CD4-positive, alpha-beta T cell (primary cell): ENCODE data around the gene BRMS1. TPM values are rescaled to one million over a fixed set of nuclear protein-coding genes. Genes with fewer than 3 reads are reported as not detected.

ENCODE experiments used
- ATAC-seq: fragments of 200-7000 bp; cut with Tn5 transposase; one replicate; pipeline ENCODE4 v1.10.0; 2022; ENCODE audit warnings: mild to moderate bottlenecking; ENCODE audit not compliant: poor library complexity
- CTCF ChIA-PET: fragments of 350-600 bp; sonication (Branson Sonifier 250); formaldehyde crosslinking; loops from one replicate; lab custom pipeline; 2021; ENCODE audit warnings: antibody characterized with exemption, inconsistent platforms; lab: Charles Lee
- POLR2A ChIA-PET: fragments of 350-600 bp; sonication (Branson Sonifier 250); formaldehyde crosslinking; loops from one replicate; lab custom pipeline; 2021; ENCODE audit warnings: antibody characterized with exemption, inconsistent platforms; lab: Charles Lee
- DNase-seq, 14 experiments: peaks; one replicate each; pipeline ENCODE4 v3.0.0-alpha.2; 2013 to 2020; ENCODE audit warnings: mixed read lengths in 2 of 14
- H3K27ac ChIP-seq, 2 donors: one replicate each; pipeline versions ENCODE4 v1.5.1 to v1.7.0; 2013; ENCODE audit warnings: low read length in 2 of 2, low read depth in 1 of 2, mild to moderate bottlenecking in 1 of 2
- H3K27me3 ChIP-seq, 2 experiments: 1 replicate in 1 of 2; 2 replicates in 1 of 2; pipeline versions ENCODE4 v1.6.1 to v1.7.0; 2013; ENCODE audit warnings: low read length in 2 of 2, control low read depth in 1 of 2, mild to moderate bottlenecking in 1 of 2, moderate library complexity in 1 of 2; ENCODE audit not compliant: insufficient read depth in 2 of 2, control insufficient read depth in 1 of 2
- H3K36me3 ChIP-seq: one replicate; pipeline ENCODE4 v1.6.1; 2013; ENCODE audit warnings: low read length, control low read depth; ENCODE audit not compliant: insufficient read depth
- H3K4me1 ChIP-seq: one replicate; pipeline ENCODE4 v1.6.1; 2013; ENCODE audit warnings: low read length, control low read depth; ENCODE audit not compliant: insufficient read depth
- H3K4me3 ChIP-seq: one replicate; pipeline ENCODE4 v1.5.1; 2013; ENCODE audit warnings: mild to moderate bottlenecking, low read length, moderate library complexity
- H3K9me3 ChIP-seq, 2 experiments: 1 replicate in 1 of 2; 2 replicates in 1 of 2; pipeline versions ENCODE4 v1.6.1 to v1.7.0; 2013; ENCODE audit warnings: low read length in 2 of 2, mild to moderate bottlenecking in 2 of 2, control low read depth in 1 of 2, moderate library complexity in 1 of 2; ENCODE audit not compliant: control insufficient read depth in 1 of 2, insufficient read depth in 1 of 2
- H3K27ac Mint-ChIP-seq: one replicate; pipeline ENCODE4 v1.8.0; 2020; ENCODE audit warnings: mixed read lengths
- H3K27me3 Mint-ChIP-seq: one replicate; pipeline ENCODE4 v1.8.0; 2021; ENCODE audit warnings: mixed read lengths
- H3K36me3 Mint-ChIP-seq: one replicate; pipeline ENCODE4 v1.8.0; 2021; ENCODE audit warnings: low read depth, mixed read lengths
- H3K4me1 Mint-ChIP-seq: one replicate; pipeline ENCODE4 v1.8.0; 2021; ENCODE audit warnings: low read depth, mixed read lengths
- H3K4me3 Mint-ChIP-seq: one replicate; pipeline ENCODE4 v1.8.0; 2020; ENCODE audit warnings: mild to moderate bottlenecking, mixed read lengths
- H3K9me3 Mint-ChIP-seq: one replicate; pipeline ENCODE4 v1.8.0; 2020; ENCODE audit warnings: mixed read lengths
- intact Hi-C, 2 experiments: fragments of 100-400 bp; cut with DNase I in 1 of 2; cut with micrococcal nuclease in 1 of 2; formaldehyde crosslinking; loops; one replicate each; pipeline versions ENCODE4 v1.15.1 to v1.9.0; 2023 to 2025; cut with DNase I, micrococcal nuclease
- total RNA-seq, 174 experiments: library from RNA in 2 of 174; stranded (reverse) in 2 of 174; gene quantifications; one replicate each; pipeline ENCODE4 v1.2.3 and lab custom pipeline; 2021 to 2026
- TF ChIP-seq, protein P1 (sequence below): fragments of 200-600 bp; IDR thresholded peaks from one replicate; pipeline ENCODE4 v1.8.0; 2022; ENCODE audit warnings: antibody characterized with exemption, mild to moderate bottlenecking

Gene BRMS1
- total RNA-seq, 2 experiments from 2014 or later = 52.7 to 58.4 TPM

- peak overlapping the region; percentile 100 for H3K4me3 Mint-ChIP-seq
- H3K9me3 Mint-ChIP-seq = peaks cover 2% of the 10 kb centered on the region
- DNase-seq (no peak), ATAC-seq (no peak)
- intact Hi-C loops = loop anchor here (2.0 to 10.0 kb wide), 3 partner anchors 22 to 1264 kb away; partner anchors contain the start of genes CDCA5 (in 1 of the 2), SLC29A2 (in 1 of the 2) and ZFPL1 (in 1 of the 2)
- peaks cover 5% of the 10 kb centered on the region for H3K27me3 Mint-ChIP-seq
- no peak overlapping the region for H3K27ac ChIP-seq
- ChIA-PET CTCF (no interaction called here), POLR2A (interaction anchor here (0.7 kb wide), 1 partner anchor 37 kb away, joined by 4 read pairs; no protein-coding TSS in a partner anchor)
- H3K9me3 ChIP-seq = no peaks in the 10 kb centered on the region
- H3K4me1 ChIP-seq = peaks cover 47% of the 10 kb centered on the region
- no peak overlapping the region for H3K4me3 ChIP-seq
- H3K27me3 ChIP-seq = no peaks in the 10 kb centered on the region
- H3K36me3 ChIP-seq = peaks cover 3% of the 10 kb centered on the region
- peak overlapping the region; percentile 100 for H3K27ac Mint-ChIP-seq
- TF ChIP-seq, protein P1, sequence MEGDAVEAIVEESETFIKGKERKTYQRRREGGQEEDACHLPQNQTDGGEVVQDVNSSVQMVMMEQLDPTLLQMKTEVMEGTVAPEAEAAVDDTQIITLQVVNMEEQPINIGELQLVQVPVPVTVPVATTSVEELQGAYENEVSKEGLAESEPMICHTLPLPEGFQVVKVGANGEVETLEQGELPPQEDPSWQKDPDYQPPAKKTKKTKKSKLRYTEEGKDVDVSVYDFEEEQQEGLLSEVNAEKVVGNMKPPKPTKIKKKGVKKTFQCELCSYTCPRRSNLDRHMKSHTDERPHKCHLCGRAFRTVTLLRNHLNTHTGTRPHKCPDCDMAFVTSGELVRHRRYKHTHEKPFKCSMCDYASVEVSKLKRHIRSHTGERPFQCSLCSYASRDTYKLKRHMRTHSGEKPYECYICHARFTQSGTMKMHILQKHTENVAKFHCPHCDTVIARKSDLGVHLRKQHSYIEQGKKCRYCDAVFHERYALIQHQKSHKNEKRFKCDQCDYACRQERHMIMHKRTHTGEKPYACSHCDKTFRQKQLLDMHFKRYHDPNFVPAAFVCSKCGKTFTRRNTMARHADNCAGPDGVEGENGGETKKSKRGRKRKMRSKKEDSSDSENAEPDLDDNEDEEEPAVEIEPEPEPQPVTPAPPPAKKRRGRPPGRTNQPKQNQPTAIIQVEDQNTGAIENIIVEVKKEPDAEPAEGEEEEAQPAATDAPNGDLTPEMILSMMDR = no peak
- H3K36me3 Mint-ChIP-seq = peaks cover 35% of the 10 kb centered on the region
- H3K4me1 Mint-ChIP-seq = peaks cover 38% of the 10 kb centered on the region
These were observed 4.1 kb upstream of the BRMS1 start for GRCh38 chr11:66349084-66349386.

DNA sequence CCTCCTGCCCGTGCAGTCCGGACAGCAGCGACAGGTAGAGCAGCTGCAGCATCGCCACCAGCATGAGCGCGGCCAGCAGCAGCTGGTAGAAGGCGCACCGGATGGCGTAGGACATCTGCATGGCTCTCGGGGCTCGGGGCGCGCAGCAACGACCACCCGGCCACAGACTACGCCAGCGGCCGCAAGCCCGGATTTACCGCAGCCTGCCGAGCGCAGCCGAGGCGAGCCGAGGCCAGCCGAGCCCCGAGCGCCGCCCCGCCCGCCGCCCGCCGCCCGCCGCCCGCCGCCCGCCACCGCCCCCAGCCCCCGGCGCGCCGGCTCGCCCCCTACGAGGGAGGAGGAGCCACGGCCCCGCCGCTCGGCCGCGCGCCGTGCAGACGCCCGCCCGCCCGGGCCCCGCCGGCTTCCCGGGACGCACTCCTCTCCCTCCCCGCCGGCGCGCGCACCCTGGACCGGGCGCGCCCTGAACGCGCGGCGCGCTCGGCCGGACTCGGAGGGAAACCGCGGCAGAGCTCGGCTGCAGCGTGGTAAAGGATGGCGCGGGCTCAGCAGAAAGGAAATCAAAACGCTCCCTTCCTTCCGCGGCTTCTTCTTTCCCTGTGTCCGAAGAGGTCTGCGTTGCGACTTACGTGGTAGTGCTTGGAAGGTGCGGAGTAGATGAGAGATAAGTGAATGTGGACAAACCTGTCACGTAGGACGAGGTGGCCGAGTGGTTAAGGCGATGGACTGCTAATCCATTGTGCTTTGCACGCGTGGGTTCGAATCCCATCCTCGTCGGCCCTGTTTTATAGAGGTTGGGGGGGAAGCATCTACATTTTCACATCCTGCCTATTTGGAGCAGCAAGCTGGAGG, 2.7 kb upstream of the BRMS1 start, which contains the start of gene B4GAT1:
TSS of gene B4GAT1 (minus strand) at position 205 of the 852 bp plus-strand sequence. CDS start at position 121, 84 bp downstream.
- Histone ChIP-seq H3K9me3 (no peaks in the 10 kb centered on the region), H3K36me3 (peaks cover 1% of the 10 kb centered on the region), H3K27me3 (no peaks in the 10 kb centered on the region), H3K27ac (peak within 1 kb of the TSS; percentile 57 to 65), H3K4me1 (peaks cover 56% of the 10 kb centered on the region), H3K4me3 (peak within 1 kb of the TSS; percentile 96)
- peaks cover 2% of the 10 kb centered on the region for H3K9me3 Mint-ChIP-seq
- H3K36me3 Mint-ChIP-seq = peaks cover 38% of the 10 kb centered on the region
- peaks cover 52% of the 10 kb centered on the region for H3K4me1 Mint-ChIP-seq
- H3K4me3 Mint-ChIP-seq = peak within 1 kb of the TSS; percentile 100
- DNase-seq = peak; percentile 68 to 93 (median 78)
- intact Hi-C loops = loop anchor here (2.0 to 10.0 kb wide), 3 partner anchors 23 to 1263 kb away; partner anchors contain the start of genes CDCA5 (in 1 of the 2), SLC29A2 (in 1 of the 2) and ZFPL1 (in 1 of the 2)
- ChIA-PET CTCF (interaction anchor here (1.0 to 1.6 kb wide), 2 partner anchors 38 to 65 kb away, joined by 3 to 4 read pairs; no protein-coding TSS in a partner anchor), POLR2A (interaction anchor here (0.6 to 6.3 kb wide), 14 partner anchors 12 to 733 kb away, joined by 3 to 46 read pairs (median 4); partner anchors contain the start of genes CD248, DPP3, PCNX3 and RCE1)
- TF ChIP-seq, protein P1 = no peak
- peak; percentile 49 for ATAC-seq
- peak within 1 kb of the TSS; percentile 100 for H3K27ac Mint-ChIP-seq
- peaks cover 5% of the 10 kb centered on the region for H3K27me3 Mint-ChIP-seq
